ENCODE data around the gene NXN.
A peak's percentile ranks its signal among the peaks of the same experiment; 100 is the strongest.

Gene NXN

GRCh38 chr17:933312-934073 is 46.1 kb downstream of the NXN start:
- TF ChIP-seq ZFX (IDR thresholded peaks at IDR 0.05) (no peak), CTCF (conservative IDR thresholded peaks at IDR 0.05) (no peak)

DNA sequence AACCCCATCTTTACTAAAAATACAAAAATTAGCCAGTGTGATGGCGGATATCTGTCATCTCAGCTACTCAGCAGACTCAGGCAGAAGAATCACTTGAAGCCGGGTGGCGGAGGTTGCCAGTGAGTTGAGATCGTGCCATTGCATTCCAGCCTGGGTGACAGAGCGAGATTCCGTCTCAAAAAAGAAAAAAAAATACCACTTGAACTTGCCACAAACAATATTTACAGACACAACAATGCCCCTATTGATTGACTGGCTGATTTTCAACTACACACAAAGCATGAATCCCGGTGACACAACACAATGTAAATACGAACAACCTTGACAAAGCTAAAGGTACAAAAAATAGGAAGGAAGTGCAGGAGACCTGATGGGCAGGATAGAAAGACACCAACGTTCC is 49.3 kb downstream of the NXN start:
- no peak overlapping the region for H3K27ac ChIP-seq
- no peak for TF ChIP-seq CTCF (conservative IDR thresholded peaks at IDR 0.05)
- TF ChIP-seq ZFX (IDR thresholded peaks at IDR 0.05) = no peak

More at GRCh38 chr17:933312-934073, 46.1 kb downstream of the NXN start:
- H3K27ac ChIP-seq = no peak overlapping the region

DNA sequence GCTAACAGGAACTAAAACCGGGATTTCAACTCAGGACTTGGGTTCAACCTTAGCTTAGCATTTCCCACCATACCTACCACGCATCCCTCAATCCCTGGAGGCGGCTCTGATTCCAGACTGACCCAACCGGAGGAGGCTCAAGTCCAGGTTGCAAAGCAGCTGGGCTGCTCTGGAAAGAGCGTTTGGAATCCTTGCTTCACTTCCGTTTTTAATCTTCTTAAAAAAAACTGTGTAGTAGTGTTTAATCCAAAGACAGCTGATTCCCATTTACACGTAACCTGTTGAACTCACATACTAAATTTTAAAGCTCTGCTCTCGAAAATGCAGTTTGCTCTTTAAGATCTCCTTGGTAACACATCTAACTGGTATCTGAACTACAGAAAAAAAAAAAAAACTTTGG is 50.0 kb downstream of the NXN start:
- no peak overlapping the region for H3K27ac ChIP-seq

GRCh38 chr17:927611-928461 is 51.7 kb downstream of the NXN start:
- peak overlapping the region; percentile 12 for H3K27ac ChIP-seq
- TF ChIP-seq ZFX (IDR thresholded peaks at IDR 0.05) = no peak
- TF ChIP-seq CTCF (conservative IDR thresholded peaks at IDR 0.05) = no peak

More for the DNA sequence above, 50.0 kb downstream of the NXN start:
- TF ChIP-seq ZFX (IDR thresholded peaks at IDR 0.05) (no peak), CTCF (conservative IDR thresholded peaks at IDR 0.05) (no peak)

DNA sequence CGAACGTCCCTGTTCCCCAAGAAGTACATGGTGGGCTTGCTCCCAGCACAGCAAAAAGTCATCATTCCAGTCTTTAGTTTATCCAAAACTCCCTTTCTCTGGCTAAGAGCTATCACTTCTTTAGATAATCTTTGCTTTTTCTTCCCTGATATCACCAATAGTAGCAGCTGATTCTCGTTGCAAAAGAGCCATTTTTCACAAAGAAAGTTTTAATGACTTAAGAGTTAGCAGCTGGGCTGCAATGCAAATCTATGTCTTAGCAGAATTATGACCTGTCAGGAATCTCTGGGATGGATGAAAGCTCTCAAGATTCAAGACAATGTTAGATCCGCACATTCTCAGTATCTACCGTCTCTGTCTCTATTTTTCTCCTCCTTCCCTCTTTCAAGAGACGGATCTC is 53.8 kb downstream of the NXN start:
- peak overlapping the region; percentile 66 for H3K27ac ChIP-seq
- TF ChIP-seq CTCF (conservative IDR thresholded peaks at IDR 0.05) (no peak), ZFX (IDR thresholded peaks at IDR 0.05) (no peak)

DNA sequence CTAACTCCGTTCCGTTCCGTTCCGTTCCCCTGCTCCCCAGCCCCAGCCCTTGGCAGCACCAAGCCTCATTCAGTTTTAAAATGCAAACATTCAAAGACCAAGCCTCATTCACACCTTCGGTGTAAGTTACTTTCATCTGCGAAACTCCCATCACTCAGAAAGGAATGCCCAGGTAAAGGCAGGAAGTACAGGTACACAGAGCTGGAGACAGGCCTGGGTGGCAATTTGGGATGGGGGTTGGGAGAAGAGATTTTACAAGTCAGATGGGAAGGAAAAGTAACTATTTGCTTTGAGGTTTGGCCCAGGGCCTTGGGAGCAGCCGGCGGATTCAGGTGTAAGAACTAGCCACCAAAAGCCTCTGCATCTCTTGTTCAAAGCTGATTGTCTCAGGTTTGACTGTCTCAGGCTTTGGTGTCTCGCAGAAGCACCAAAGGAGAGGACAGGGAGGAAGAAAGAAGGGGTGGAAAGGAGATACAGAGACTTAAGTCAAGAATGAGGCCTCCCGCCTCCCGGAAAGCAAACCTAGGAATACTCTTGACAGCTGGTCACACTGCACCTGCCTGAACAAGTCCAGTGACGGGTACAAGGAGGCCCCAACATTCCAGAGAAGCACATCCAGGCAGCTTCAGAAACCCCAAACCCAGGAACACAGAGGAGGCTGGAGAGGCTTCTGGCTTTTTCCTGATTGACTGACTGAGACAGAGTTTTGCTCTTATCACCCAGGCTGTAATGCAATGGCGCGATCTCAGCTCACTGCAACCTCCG is 54.7 kb downstream of the NXN start:
- TF ChIP-seq CTCF (conservative IDR thresholded peaks at IDR 0.05) (no peak), ZFX (IDR thresholded peaks at IDR 0.05) (no peak)
- H3K27ac ChIP-seq = peak overlapping the region; percentile 66

DNA sequence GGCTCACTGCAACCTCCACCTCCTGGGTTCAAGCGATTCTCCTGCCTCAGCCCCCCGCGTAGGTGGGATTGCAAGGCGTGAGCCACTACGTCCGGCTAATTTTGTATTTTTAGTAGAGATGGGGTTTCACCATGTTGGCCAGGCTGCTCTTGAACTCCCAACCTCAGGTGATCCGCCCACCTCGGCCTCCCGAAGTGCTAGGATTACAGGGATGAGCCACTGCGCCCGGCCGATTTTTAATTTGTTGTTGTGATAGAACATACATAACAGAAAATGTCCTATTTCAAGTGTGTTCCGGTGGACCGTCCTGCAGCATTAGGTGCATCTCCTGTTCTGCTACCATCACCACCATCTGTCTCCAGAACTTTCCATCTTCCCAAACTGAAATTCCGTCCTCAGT is 55.3 kb downstream of the NXN start:
- H3K27ac ChIP-seq = peak overlapping the region; percentile 66

Data from C4-2B (cell line).